GM12878 (cell line): Measurements from ENCODE around the gene CAPS. TPM values are rescaled to one million over a fixed set of nuclear protein-coding genes. Genes with fewer than 3 reads are reported as not detected.

Experiments
- ATAC-seq: fragments of 200-7000 bp; cut with Tn5 transposase; 3 replicates; pipeline ENCODE4 v1.9.1; 2020; ENCODE audit warnings: mild to moderate bottlenecking, moderate library complexity
- BruUV-seq: library from RNA; stranded (reverse); fragments of 400-500 nt; replicated peaks from 2 replicates; lab custom pipeline; 2021; lab: Mats Ljungman, UMichigan
- CTCF ChIA-PET: fragments of 300-600 bp; sonication (Branson Sonifier 250); formaldehyde crosslinking; extraction: SDS; loops from one replicate; lab custom pipeline; 2021; ENCODE audit warnings: inconsistent platforms; lab: Yijun Ruan, JAX
- POLR2A ChIA-PET: fragments of 350-600 bp; formaldehyde crosslinking; extraction: SDS; loops from one replicate; lab custom pipeline; 2021; ENCODE audit warnings: inconsistent platforms; lab: Charles Lee
- RAD21 ChIA-PET: fragments of 300-600 bp; sonication (Branson Sonifier 250); formaldehyde crosslinking; loops from one replicate; lab custom pipeline; 2023; ENCODE audit warnings: antibody characterized with exemption; ENCODE audit not compliant: unreplicated experiment; lab: Charles Lee
- SMC1A ChIA-PET: fragments of 300-600 bp; sonication (Branson Sonifier 250); formaldehyde crosslinking; loops from one replicate; lab custom pipeline; 2023; ENCODE audit not compliant: unreplicated experiment, uncharacterized antibody; lab: Charles Lee
- DNase-seq: peaks from one replicate; pipeline ENCODE4 v3.0.0-alpha.2; 2011; ENCODE audit warnings: low read depth, low spot score
- FAIRE-seq: peaks from 3 replicates; lab custom pipeline; 2011; peaks lifted over from hg19 to GRCh38; lab: Jason Lieb, UNC
- H2AFZ ChIP-seq: 2 replicates; pipeline ENCODE4 v1.6.0; 2011; ENCODE audit warnings: low read depth, low read length, control low read depth; ENCODE audit not compliant: control insufficient read depth
- H3K27ac ChIP-seq: 2 replicates; pipeline ENCODE4 v1.5.1; 2011; ENCODE audit warnings: control low read depth; ENCODE audit not compliant: control insufficient read depth, insufficient read depth
- H3K27me3 ChIP-seq, 2 experiments: replicated peaks in 1 of 2; 2 replicates each; pipeline versions ENCODE4 v1.6.0 to v1.6.1; 2011; ENCODE audit warnings: low read length in 1 of 2; ENCODE audit not compliant: control insufficient read depth in 2 of 2, insufficient read depth in 2 of 2
- H3K36me3 ChIP-seq, 2 experiments: 2 replicates each; pipeline ENCODE4 v1.5.1; 2011; ENCODE audit warnings: low read length in 1 of 2; ENCODE audit not compliant: control insufficient read depth in 2 of 2, insufficient read depth in 2 of 2
- H3K4me1 ChIP-seq: 2 replicates; pipeline ENCODE4 v1.6.1; 2011; ENCODE audit warnings: mild to moderate bottlenecking, low read length, moderate library complexity, mixed read lengths; ENCODE audit not compliant: control insufficient read depth, insufficient read depth
- H3K4me2 ChIP-seq: 2 replicates; pipeline ENCODE4 v1.6.0; 2011; ENCODE audit warnings: control low read depth; ENCODE audit not compliant: control insufficient read depth, insufficient read depth
- H3K4me3 ChIP-seq: fragments of 200-600 bp; sonication (generic); 2 replicates; pipeline ENCODE4 v1.5.1; 2016
- H3K79me2 ChIP-seq: 2 replicates; pipeline ENCODE4 v1.6.0; 2011; ENCODE audit warnings: low read length; ENCODE audit not compliant: control insufficient read depth, insufficient read depth
- H3K9ac ChIP-seq: 2 replicates; pipeline ENCODE4 v1.8.0; 2011; ENCODE audit warnings: low read length, control low read depth, mixed read lengths; ENCODE audit not compliant: control insufficient read depth, insufficient read depth
- H3K9me3 ChIP-seq: replicated peaks from 3 replicates; pipeline ENCODE4 v1.5.1; 2011; ENCODE audit warnings: mild to moderate bottlenecking, low read length; ENCODE audit not compliant: control insufficient read depth, insufficient read depth
- H4K20me1 ChIP-seq: 2 replicates; pipeline ENCODE4 v1.6.0; 2011; ENCODE audit not compliant: control insufficient read depth, insufficient read depth
- POLR2A ChIP-seq: IDR thresholded peaks from 2 replicates; pipeline ENCODE4 v1.6.1; 2011; ENCODE audit warnings: low read depth, mild to moderate bottlenecking, low read length
- WGBS: methylation state at CpG from one replicate; pipeline ENCODE4 v1.1.6; 2016; ENCODE audit warnings: low lambda C conversion rate; ENCODE audit not compliant: insufficient replicate concordance, insufficient coverage; ENCODE audit errors: missing lambda C conversion rate; 5-methylcytosine and 5-hydroxymethylcytosine counted together
- in situ Hi-C: fragments of 300-500 bp; cut with MboI; formaldehyde crosslinking; loops from 9 replicates; pipeline ENCODE4 v1.14.3; 2018; ENCODE audit warnings: mixed read lengths
- intact Hi-C: fragments of 100-400 bp; cut with micrococcal nuclease; formaldehyde crosslinking; loops from one replicate; pipeline ENCODE4 v1.14.2; 2022; ENCODE audit not compliant: unreplicated experiment
- polyA plus RNA-seq, 11 experiments: library from polyadenylated mRNA; depleted of rRNA in 4 of 11; unstranded in 6 of 11; stranded (reverse) in 5 of 11; fragments of >200 nt; fragmentation: Nextera tagmentation in 4 of 11; fragmentation: Illumina TruSeq in 1 of 11; extraction: Ambion mirVana in 4 of 11; extraction: Trizol in 1 of 11; gene quantifications; 1 replicate in 1 of 11; 2 replicates in 10 of 11; pipeline versions ENCODE4 v1.2.1 to v1.2.3, GENCODE V29; 2011 to 2016; ENCODE audit warnings: inconsistent platforms in 2 of 11, missing spikeins in 2 of 11, low read depth in 1 of 11
- total RNA-seq, 4 experiments: library from RNA; depleted of rRNA in 3 of 4; stranded (reverse); fragments of >200 nt in 3 of 4; fragmentation: Illumina TruSeq in 1 of 4; extraction: Trizol in 1 of 4; gene quantifications; 2 replicates each; pipeline versions ENCODE4 v1.2.1 to v1.2.3, GENCODE V29; 2013 to 2021
- TF ChIP-seq, protein P1 (sequence below): fragments of 450-650 bp; IDR thresholded peaks from 2 replicates; pipeline ENCODE4 v1.6.1; 2017; ENCODE audit warnings: mild to moderate bottlenecking, moderate library complexity

Gene CAPS
- total and polyA plus RNA-seq, 10 of the 15 experiments (the other 5 are each of a cell fraction or from before 2014, with no cell fraction given), result 0.09 to 6.9 (median 2.9) TPM

- 94% methylated on average over 28 of the region's 28 CpGs for WGBS
- DNase-seq, result no peak
- FAIRE-seq, result no peak
- TF ChIP-seq, protein P1, sequence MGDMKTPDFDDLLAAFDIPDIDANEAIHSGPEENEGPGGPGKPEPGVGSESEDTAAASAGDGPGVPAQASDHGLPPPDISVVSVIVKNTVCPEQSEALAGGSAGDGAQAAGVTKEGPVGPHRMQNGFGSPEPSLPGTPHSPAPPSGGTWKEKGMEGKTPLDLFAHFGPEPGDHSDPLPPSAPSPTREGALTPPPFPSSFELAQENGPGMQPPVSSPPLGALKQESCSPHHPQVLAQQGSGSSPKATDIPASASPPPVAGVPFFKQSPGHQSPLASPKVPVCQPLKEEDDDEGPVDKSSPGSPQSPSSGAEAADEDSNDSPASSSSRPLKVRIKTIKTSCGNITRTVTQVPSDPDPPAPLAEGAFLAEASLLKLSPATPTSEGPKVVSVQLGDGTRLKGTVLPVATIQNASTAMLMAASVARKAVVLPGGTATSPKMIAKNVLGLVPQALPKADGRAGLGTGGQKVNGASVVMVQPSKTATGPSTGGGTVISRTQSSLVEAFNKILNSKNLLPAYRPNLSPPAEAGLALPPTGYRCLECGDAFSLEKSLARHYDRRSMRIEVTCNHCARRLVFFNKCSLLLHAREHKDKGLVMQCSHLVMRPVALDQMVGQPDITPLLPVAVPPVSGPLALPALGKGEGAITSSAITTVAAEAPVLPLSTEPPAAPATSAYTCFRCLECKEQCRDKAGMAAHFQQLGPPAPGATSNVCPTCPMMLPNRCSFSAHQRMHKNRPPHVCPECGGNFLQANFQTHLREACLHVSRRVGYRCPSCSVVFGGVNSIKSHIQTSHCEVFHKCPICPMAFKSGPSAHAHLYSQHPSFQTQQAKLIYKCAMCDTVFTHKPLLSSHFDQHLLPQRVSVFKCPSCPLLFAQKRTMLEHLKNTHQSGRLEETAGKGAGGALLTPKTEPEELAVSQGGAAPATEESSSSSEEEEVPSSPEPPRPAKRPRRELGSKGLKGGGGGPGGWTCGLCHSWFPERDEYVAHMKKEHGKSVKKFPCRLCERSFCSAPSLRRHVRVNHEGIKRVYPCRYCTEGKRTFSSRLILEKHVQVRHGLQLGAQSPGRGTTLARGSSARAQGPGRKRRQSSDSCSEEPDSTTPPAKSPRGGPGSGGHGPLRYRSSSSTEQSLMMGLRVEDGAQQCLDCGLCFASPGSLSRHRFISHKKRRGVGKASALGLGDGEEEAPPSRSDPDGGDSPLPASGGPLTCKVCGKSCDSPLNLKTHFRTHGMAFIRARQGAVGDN, result no peak
- peak; percentile 17 for TF ChIP-seq POLR2A
- TF ChIP-seq, all 136 proteins: peak for 1
- Histone ChIP-seq H3K4me1 (no peaks in the 10 kb centered on the region), H3K4me3 (no peak overlapping the region), H3K9me3 (no peaks in the 10 kb centered on the region), H3K79me2 (peaks cover 3% of the 10 kb centered on the region), H2AFZ (no peak overlapping the region), H3K27me3 (no peaks in the 10 kb centered on the region), H3K9ac (no peak overlapping the region), H3K36me3 (peaks cover 4 to 13% of the 10 kb centered on the region in 2 experiments; a peak in 3 of 4 replicates), H3K4me2 (no peak overlapping the region), H3K27ac (no peak overlapping the region), H4K20me1 (peaks cover 3% of the 10 kb centered on the region; the same call in 1 of the 2 replicates)
- ChIA-PET SMC1A (no interaction called here), POLR2A (no interaction called here), CTCF (no interaction called here), RAD21 (no interaction called here)
- intact Hi-C loops (no loop called here), in situ Hi-C loops (no loop called here)
- no TSS peak for BruUV-seq
- no peak for ATAC-seq
These were observed 19.2 kb upstream of the CAPS start for GRCh38 chr19:5894704-5895349.
